Measurements from ENCODE around the gene SLC35E4.
"Not testable (repeated sequence)": the region's sequence is repeated elsewhere in the genome, so short reads cannot be mapped to it uniquely, and the experiment has no call there.

SLC35E4 gene

DNA sequence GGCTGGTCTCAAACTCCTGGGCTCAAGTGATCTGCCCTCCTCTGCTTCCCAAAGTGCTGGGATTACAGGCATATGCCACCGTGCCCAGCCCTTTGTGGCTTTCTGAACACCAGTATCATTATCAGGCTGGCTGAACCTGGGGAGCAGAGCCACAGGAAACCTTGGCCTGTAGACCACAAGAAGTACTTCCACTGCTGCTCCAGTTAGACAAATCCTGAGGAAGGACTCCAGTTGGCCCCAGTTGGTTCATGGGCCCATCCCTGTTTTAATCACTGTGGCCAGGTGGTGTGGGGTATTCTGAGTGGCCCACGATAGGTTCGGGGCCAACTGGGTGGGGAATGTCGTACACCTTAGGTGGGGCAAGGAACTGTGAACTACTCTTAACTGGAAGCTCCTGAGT is 37.6 kb downstream of the SLC35E4 start:
- TF ChIP-seq, protein P1, sequence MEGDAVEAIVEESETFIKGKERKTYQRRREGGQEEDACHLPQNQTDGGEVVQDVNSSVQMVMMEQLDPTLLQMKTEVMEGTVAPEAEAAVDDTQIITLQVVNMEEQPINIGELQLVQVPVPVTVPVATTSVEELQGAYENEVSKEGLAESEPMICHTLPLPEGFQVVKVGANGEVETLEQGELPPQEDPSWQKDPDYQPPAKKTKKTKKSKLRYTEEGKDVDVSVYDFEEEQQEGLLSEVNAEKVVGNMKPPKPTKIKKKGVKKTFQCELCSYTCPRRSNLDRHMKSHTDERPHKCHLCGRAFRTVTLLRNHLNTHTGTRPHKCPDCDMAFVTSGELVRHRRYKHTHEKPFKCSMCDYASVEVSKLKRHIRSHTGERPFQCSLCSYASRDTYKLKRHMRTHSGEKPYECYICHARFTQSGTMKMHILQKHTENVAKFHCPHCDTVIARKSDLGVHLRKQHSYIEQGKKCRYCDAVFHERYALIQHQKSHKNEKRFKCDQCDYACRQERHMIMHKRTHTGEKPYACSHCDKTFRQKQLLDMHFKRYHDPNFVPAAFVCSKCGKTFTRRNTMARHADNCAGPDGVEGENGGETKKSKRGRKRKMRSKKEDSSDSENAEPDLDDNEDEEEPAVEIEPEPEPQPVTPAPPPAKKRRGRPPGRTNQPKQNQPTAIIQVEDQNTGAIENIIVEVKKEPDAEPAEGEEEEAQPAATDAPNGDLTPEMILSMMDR (IDR thresholded peaks at IDR 0.05; ENCODE audit: low read depth, low read length) = no peak
- no peak for TF ChIP-seq EZH2phosphoT487 (IDR thresholded peaks at IDR 0.05; ENCODE audit: low read depth)
- H3K4me1 ChIP-seq (ENCODE audit: low read length) = peaks cover 5% of the 10 kb centered on the region; the same call in 1 of the 2 replicates
- H2AFZ ChIP-seq (ENCODE audit: low read depth, low read length) = no peak overlapping the region
- no peak overlapping the region for H3K4me2 ChIP-seq (ENCODE audit: low read length)
- no peak overlapping the region for H3K9ac ChIP-seq (ENCODE audit: low read length)
- H3K36me3 ChIP-seq (replicated peaks; ENCODE audit: low read depth, low read length) = no peaks in the 10 kb centered on the region
- no peaks in the 10 kb centered on the region for H3K9me3 ChIP-seq (ENCODE audit: insufficient read depth, low read length)
- H3K79me2 ChIP-seq (ENCODE audit: low read length) = no peaks in the 10 kb centered on the region
- H3K27me3 ChIP-seq (ENCODE audit: low read depth, low read length) = peaks cover 20% of the 10 kb centered on the region
- no peak overlapping the region for H3K27ac ChIP-seq (ENCODE audit: low read length)
- H4K20me1 ChIP-seq (ENCODE audit: insufficient read depth, low read length) = no peaks in the 10 kb centered on the region
- H3K4me3 ChIP-seq (ENCODE audit: low read length) = no peak overlapping the region

- Histone ChIP-seq H4K20me1 (ENCODE audit: insufficient read depth, low read length) (no peaks in the 10 kb centered on the region), H3K4me2 (ENCODE audit: low read length) (no peak overlapping the region), H3K27ac (ENCODE audit: low read length) (no peak overlapping the region)
These were observed 38.9 kb downstream of the SLC35E4 start for GRCh38 chr22:30674482-30674881.

DNA sequence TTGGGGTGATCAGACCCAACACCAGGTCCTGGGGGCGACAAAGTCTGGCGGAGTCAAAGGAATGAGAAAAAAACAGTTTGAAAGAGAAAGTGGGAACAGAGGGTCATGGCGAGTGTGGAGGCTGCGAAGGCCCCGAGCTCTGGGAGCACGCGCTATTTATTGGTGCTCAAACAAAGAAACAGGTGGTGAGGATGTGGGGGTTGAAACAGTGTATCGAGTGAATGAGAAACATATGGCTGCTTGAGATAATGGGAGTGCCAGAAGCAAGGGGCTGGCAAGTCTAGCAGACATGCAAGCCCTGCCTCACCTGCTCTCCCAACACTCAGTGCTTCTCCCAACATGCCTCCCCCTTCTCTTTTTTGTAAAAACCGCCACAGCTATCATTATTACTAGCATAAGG is 39.9 kb downstream of the SLC35E4 start:
- H3K27me3 ChIP-seq (ENCODE audit: low read depth, low read length) = peaks cover 29% of the 10 kb centered on the region
- no peak overlapping the region for H3K27ac ChIP-seq (ENCODE audit: low read length)
- no peaks in the 10 kb centered on the region for H3K36me3 ChIP-seq (replicated peaks; ENCODE audit: low read depth, low read length)
- TF ChIP-seq, protein P1 (IDR thresholded peaks at IDR 0.05; ENCODE audit: low read depth, low read length) = no peak
- no peak for TF ChIP-seq EZH2phosphoT487 (IDR thresholded peaks at IDR 0.05; ENCODE audit: low read depth)
- H4K20me1 ChIP-seq (ENCODE audit: insufficient read depth, low read length) = no peaks in the 10 kb centered on the region
- H3K4me1 ChIP-seq (ENCODE audit: low read length) = peaks cover under 1% of the 10 kb centered on the region; the same call in 1 of the 2 replicates
- no peak overlapping the region for H3K4me3 ChIP-seq (ENCODE audit: low read length)
- no peaks in the 10 kb centered on the region for H3K9me3 ChIP-seq (ENCODE audit: insufficient read depth, low read length)
- H3K4me2 ChIP-seq (ENCODE audit: low read length) = no peak overlapping the region
- no peaks in the 10 kb centered on the region for H3K79me2 ChIP-seq (ENCODE audit: low read length)
- H2AFZ ChIP-seq (ENCODE audit: low read depth, low read length) = no peak overlapping the region
- no peak overlapping the region for H3K9ac ChIP-seq (ENCODE audit: low read length)

More at GRCh38 chr22:30674482-30674881, 38.9 kb downstream of the SLC35E4 start:
- Histone ChIP-seq H2AFZ (ENCODE audit: low read depth, low read length) (no peak overlapping the region), H3K4me3 (ENCODE audit: low read length) (no peak overlapping the region), H3K36me3 (replicated peaks; ENCODE audit: low read depth, low read length) (no peaks in the 10 kb centered on the region), H3K9me3 (ENCODE audit: insufficient read depth, low read length) (no peaks in the 10 kb centered on the region), H3K4me1 (ENCODE audit: low read length) (no peaks in the 10 kb centered on the region), H3K79me2 (ENCODE audit: low read length) (no peaks in the 10 kb centered on the region), H3K27me3 (ENCODE audit: low read depth, low read length) (peaks cover 26% of the 10 kb centered on the region), H3K9ac (ENCODE audit: low read length) (no peak overlapping the region)
- TF ChIP-seq EZH2phosphoT487 (IDR thresholded peaks at IDR 0.05; ENCODE audit: low read depth) = no peak
- TF ChIP-seq, protein P1 (IDR thresholded peaks at IDR 0.05; ENCODE audit: low read depth, low read length) = no peak

DNA sequence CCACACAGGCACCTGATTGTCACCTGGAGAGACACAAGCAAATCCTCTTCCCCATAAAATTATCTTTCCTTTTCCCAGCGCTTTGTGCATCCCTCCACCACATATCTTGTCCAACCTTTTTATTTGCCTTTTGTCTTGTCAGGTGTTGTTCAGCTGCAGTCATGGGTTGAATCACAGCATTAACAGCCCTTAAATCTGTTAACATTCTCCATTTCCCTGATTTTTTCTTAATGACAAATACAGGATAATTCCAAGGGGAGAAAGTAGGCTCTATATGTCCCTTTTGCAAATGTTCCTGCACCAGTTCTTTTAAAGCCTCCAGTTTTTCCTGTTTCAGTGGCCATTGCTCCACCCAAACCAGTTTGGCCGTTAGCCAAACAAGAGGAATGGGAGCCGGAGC is 41.0 kb downstream of the SLC35E4 start:
- not testable (repeated sequence) for H3K36me3 ChIP-seq (replicated peaks; ENCODE audit: low read depth, low read length); H3K27ac ChIP-seq (ENCODE audit: low read length); H3K9ac ChIP-seq (ENCODE audit: low read length); H3K4me2 ChIP-seq (ENCODE audit: low read length); H3K9me3 ChIP-seq (ENCODE audit: insufficient read depth, low read length); H3K79me2 ChIP-seq (ENCODE audit: low read length); H2AFZ ChIP-seq (ENCODE audit: low read depth, low read length); H4K20me1 ChIP-seq (ENCODE audit: insufficient read depth, low read length); H3K4me3 ChIP-seq (ENCODE audit: low read length); H3K4me1 ChIP-seq (ENCODE audit: low read length)
- H3K27me3 ChIP-seq (ENCODE audit: low read depth, low read length) = peaks cover 29% of the 10 kb centered on the region

DNA sequence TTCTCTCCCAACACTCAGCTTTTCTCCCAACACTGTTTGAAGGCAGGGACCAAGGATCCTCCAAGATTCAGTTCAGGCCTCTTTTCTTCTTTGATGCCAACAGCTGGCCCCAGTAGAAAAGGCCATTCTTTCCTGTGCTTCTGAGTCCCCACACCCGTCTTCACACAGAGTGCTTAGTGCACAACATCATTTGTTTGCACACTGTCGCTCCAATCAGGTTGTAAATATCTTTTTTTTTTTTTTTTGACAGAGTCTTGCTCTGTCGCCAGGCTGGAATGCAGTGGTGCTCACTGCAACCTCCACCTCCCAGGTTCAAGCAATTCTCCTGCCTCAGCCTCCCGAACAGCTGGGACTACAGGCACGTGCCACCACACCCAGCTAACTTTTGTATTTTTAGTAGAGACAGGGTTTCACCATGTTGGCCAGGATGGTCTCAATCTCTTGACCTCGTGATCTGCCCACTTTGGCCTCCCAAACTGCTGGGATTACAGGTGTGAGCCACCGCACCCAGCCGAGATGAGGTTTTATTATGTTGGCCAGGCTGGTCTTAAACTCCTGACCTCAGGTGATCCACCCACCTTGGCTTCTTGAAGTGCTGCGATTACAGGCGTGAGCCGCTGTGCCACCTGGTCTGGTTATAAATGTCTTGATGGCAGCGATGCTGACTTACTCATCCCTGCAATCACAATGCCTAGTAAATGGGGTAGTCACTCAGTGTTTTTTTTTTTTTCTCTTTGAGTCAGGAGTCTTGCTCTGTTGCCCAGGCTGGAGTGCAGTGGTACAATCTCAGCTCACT is 44.5 kb downstream of the SLC35E4 start:
- H3K27me3 ChIP-seq (ENCODE audit: low read depth, low read length) = peaks cover 29% of the 10 kb centered on the region
- H3K9ac ChIP-seq (ENCODE audit: low read length); H3K4me3 ChIP-seq (ENCODE audit: low read length); H3K4me1 ChIP-seq (ENCODE audit: low read length); H3K79me2 ChIP-seq (ENCODE audit: low read length); H2AFZ ChIP-seq (ENCODE audit: low read depth, low read length); H3K9me3 ChIP-seq (ENCODE audit: insufficient read depth, low read length); H3K4me2 ChIP-seq (ENCODE audit: low read length); H3K36me3 ChIP-seq (replicated peaks; ENCODE audit: low read depth, low read length); H4K20me1 ChIP-seq (ENCODE audit: insufficient read depth, low read length); H3K27ac ChIP-seq (ENCODE audit: low read length): not testable (repeated sequence)
